Lower leg skin (tissue), 3 donors: ENCODE measurements around the gene TANC1.

ENCODE experiments used
- CTCF ChIP-seq, 3 donors: fragments of 450-650 bp; IDR thresholded peaks; one replicate each; pipeline ENCODE4 v1.5.1; 2016; ENCODE audit warnings: antibody characterized with exemption in 3 of 3, mild to moderate bottlenecking in 3 of 3, moderate library complexity in 2 of 3
- POLR2A ChIP-seq, 2 donors: fragments of 450-650 bp; IDR thresholded peaks; one replicate each; pipeline ENCODE4 v1.6.1; 2016 to 2017; ENCODE audit warnings: antibody characterized with exemption in 2 of 2, mild to moderate bottlenecking in 1 of 2, moderate library complexity in 1 of 2

GRCh38 chr2:158940356-158940755 is 28.1 kb upstream of the TANC1 start:
- no peak for TF ChIP-seq CTCF (IDR thresholded peaks at IDR 0.05)
- no peak for TF ChIP-seq POLR2A (IDR thresholded peaks at IDR 0.05)
